CD4-positive, CD25-positive, alpha-beta regulatory T cell (primary cell): ENCODE data around the gene MTA1. TPM values are rescaled to one million over a fixed set of nuclear protein-coding genes. Genes with fewer than 3 reads are reported as not detected.

Experiments
- ATAC-seq, 2 donors: fragments of 150-1000 bp; cut with Tn5 transposase; one replicate each; pipeline ENCODE4 v1.10.0; 2021; ENCODE audit warnings: low read depth in 2 of 2, moderate number of reproducible peaks in 2 of 2, moderate library complexity in 1 of 2
- DNase-seq, 3 donors: peaks; one replicate each; pipeline versions ENCODE4 v3.0.0 to v3.0.0-alpha.2; 2012 to 2022; ENCODE audit warnings: mixed read lengths in 1 of 3
- H3K27ac ChIP-seq: one replicate; pipeline ENCODE4 v1.7.0; 2013; ENCODE audit warnings: mild to moderate bottlenecking, low read length; ENCODE audit not compliant: insufficient read depth, poor library complexity, severe bottlenecking
- H3K27me3 ChIP-seq: one replicate; pipeline ENCODE4 v1.7.0; 2013; ENCODE audit warnings: low read length; ENCODE audit not compliant: control insufficient read depth, insufficient read depth
- H3K36me3 ChIP-seq: one replicate; pipeline ENCODE4 v1.7.0; 2013; ENCODE audit warnings: mild to moderate bottlenecking, low read length, moderate library complexity; ENCODE audit not compliant: control insufficient read depth, insufficient read depth
- H3K4me1 ChIP-seq: 2 replicates; pipeline ENCODE4 v1.7.0; 2013; ENCODE audit warnings: mild to moderate bottlenecking, low read length; ENCODE audit not compliant: insufficient read depth, control insufficient read depth, poor library complexity, severe bottlenecking
- H3K4me3 ChIP-seq: one replicate; pipeline ENCODE4 v1.7.0; 2013; ENCODE audit warnings: low read depth, mild to moderate bottlenecking, low read length, moderate library complexity
- H3K9me3 ChIP-seq, 2 experiments: 1 replicate in 1 of 2; 2 replicates in 1 of 2; pipeline ENCODE4 v1.7.0; 2013; ENCODE audit warnings: low read length in 2 of 2, mild to moderate bottlenecking in 1 of 2, moderate library complexity in 1 of 2; ENCODE audit not compliant: control insufficient read depth in 2 of 2
- H3K27ac Mint-ChIP-seq, 3 donors: one replicate each; pipeline ENCODE4 v1.8.0; 2020 to 2022; ENCODE audit warnings: mild to moderate bottlenecking in 3 of 3, mixed read lengths in 3 of 3, moderate library complexity in 2 of 3
- H3K27me3 Mint-ChIP-seq: one replicate; pipeline ENCODE4 v1.8.0; 2022; ENCODE audit warnings: mild to moderate bottlenecking, mixed read lengths
- H3K36me3 Mint-ChIP-seq: one replicate; pipeline ENCODE4 v1.8.0; 2020; ENCODE audit warnings: mixed read lengths
- H3K4me1 Mint-ChIP-seq, 4 donors: one replicate each; pipeline ENCODE4 v1.8.0; 2020 to 2022; ENCODE audit warnings: mixed read lengths in 4 of 4, mild to moderate bottlenecking in 1 of 4
- H3K4me3 Mint-ChIP-seq, 4 donors: one replicate each; pipeline ENCODE4 v1.8.0; 2020 to 2022; ENCODE audit warnings: mild to moderate bottlenecking in 4 of 4, mixed read lengths in 4 of 4, moderate library complexity in 3 of 4
- H3K9me3 Mint-ChIP-seq, 7 donors: one replicate each; pipeline ENCODE4 v1.8.0; 2020 to 2022; ENCODE audit warnings: mixed read lengths in 7 of 7, mild to moderate bottlenecking in 3 of 7, moderate library complexity in 2 of 7
- polyA plus RNA-seq, 4 donors: library from polyadenylated mRNA; unstranded; fragments of 300-500 nt; fragmentation: Illumina TruSeq; gene quantifications; one replicate each; pipeline ENCODE4 v1.2.3, GENCODE V29; 2021
- total RNA-seq: library from RNA; stranded (reverse); gene quantifications from one replicate; pipeline ENCODE4 v1.2.3, GENCODE V29; 2022

MTA1 gene
- total and polyA plus RNA-seq, 5 donors from 2014 or later, result 2.5 to 123 (median 3.1) TPM

- Mint-ChIP-seq H3K27ac (peak overlapping the region; percentile 92 to 95 (median 95)), H3K9me3 (no peaks in the 10 kb centered on the region), H3K27me3 (peaks cover 5% of the 10 kb centered on the region), H3K4me3 (peak overlapping the region; percentile 90 to 96 (median 93)), H3K4me1 (peaks cover 0 to 59% (median 14%) of the 10 kb centered on the region in 4 donors), H3K36me3 (no peaks in the 10 kb centered on the region)
- H3K27me3 ChIP-seq, result no peaks in the 10 kb centered on the region
- H3K9me3 ChIP-seq, result no peaks in the 10 kb centered on the region
- DNase-seq, result peak; percentile 70 to 77 (median 74)
- H3K36me3 ChIP-seq, result no peaks in the 10 kb centered on the region
- peaks cover 87% of the 10 kb centered on the region for H3K4me1 ChIP-seq
- ATAC-seq, result no peak
- H3K27ac ChIP-seq, result peak overlapping the region; percentile 100
- peak overlapping the region; percentile 32 for H3K4me3 ChIP-seq
These were observed 67.9 kb downstream of the MTA1 start for GRCh38 chr14:105487449-105487985.

- peak overlapping the region; percentile 55 for H3K4me3 ChIP-seq
- no peaks in the 10 kb centered on the region for H3K36me3 Mint-ChIP-seq
- H3K27me3 Mint-ChIP-seq, result peaks cover 5% of the 10 kb centered on the region
- peak overlapping the region; percentile 90 to 96 (median 93) for H3K4me3 Mint-ChIP-seq
- peak overlapping the region; percentile 100 for H3K27ac ChIP-seq
- no peaks in the 10 kb centered on the region for H3K9me3 Mint-ChIP-seq
- peaks cover 81% of the 10 kb centered on the region for H3K4me1 ChIP-seq
- no peaks in the 10 kb centered on the region for H3K9me3 ChIP-seq
- DNase-seq (peak in 2 of 3 donors; percentile 40 to 49), ATAC-seq (no peak)
- H3K27ac Mint-ChIP-seq, result peak overlapping the region; percentile 91 to 95 (median 92)
- peaks cover 0 to 55% (median 13%) of the 10 kb centered on the region in 4 donors for H3K4me1 Mint-ChIP-seq
- H3K27me3 ChIP-seq, result no peaks in the 10 kb centered on the region
- no peaks in the 10 kb centered on the region for H3K36me3 ChIP-seq
These were observed 68.6 kb downstream of the MTA1 start for GRCh38 chr14:105487986-105488777.

- Mint-ChIP-seq H3K4me3 (peak overlapping the region; percentile 89 to 99 (median 92)), H3K27ac (peak overlapping the region; percentile 94 to 98 (median 97)), H3K27me3 (peaks cover 5% of the 10 kb centered on the region), H3K9me3 (no peaks in the 10 kb centered on the region), H3K4me1 (peaks cover 0 to 59% (median 13%) of the 10 kb centered on the region in 4 donors), H3K36me3 (no peaks in the 10 kb centered on the region)
- Histone ChIP-seq H3K4me1 (peaks cover 73% of the 10 kb centered on the region), H3K27ac (peak overlapping the region; percentile 100), H3K9me3 (no peaks in the 10 kb centered on the region), H3K27me3 (no peaks in the 10 kb centered on the region), H3K4me3 (peak overlapping the region; percentile 55), H3K36me3 (no peaks in the 10 kb centered on the region)
- no peak for ATAC-seq
- no peak for DNase-seq
These were observed 69.3 kb downstream of the MTA1 start for GRCh38 chr14:105488781-105489541.

GRCh38 chr14:105489542-105490266 lies 70.1 kb downstream of the MTA1 start:
- peaks cover 0 to 51% (median 8%) of the 10 kb centered on the region in 4 donors for H3K4me1 Mint-ChIP-seq
- DNase-seq (peak; percentile 83 to 93 (median 89)), ATAC-seq (peak in 1 of 2 donors; percentile 3)
- H3K4me1 ChIP-seq, result peaks cover 66% of the 10 kb centered on the region
- peak overlapping the region; percentile 100 for H3K27ac ChIP-seq
- H3K36me3 ChIP-seq, result no peaks in the 10 kb centered on the region
- no peaks in the 10 kb centered on the region for H3K9me3 Mint-ChIP-seq
- peaks cover 5% of the 10 kb centered on the region for H3K27me3 Mint-ChIP-seq
- H3K4me3 ChIP-seq, result peak overlapping the region; percentile 24
- H3K4me3 Mint-ChIP-seq, result peak overlapping the region; percentile 89 to 99 (median 92)
- H3K27me3 ChIP-seq, result no peaks in the 10 kb centered on the region
- no peaks in the 10 kb centered on the region for H3K9me3 ChIP-seq
- H3K27ac Mint-ChIP-seq, result peak overlapping the region; percentile 94 to 98 (median 97)
- H3K36me3 Mint-ChIP-seq, result no peaks in the 10 kb centered on the region

- no peaks in the 10 kb centered on the region for H3K36me3 ChIP-seq
- DNase-seq, result no peak
- peak overlapping the region in 2 of 4 donors; percentile 90 to 99 for H3K4me3 Mint-ChIP-seq
- no peaks in the 10 kb centered on the region for H3K9me3 ChIP-seq
- no peaks in the 10 kb centered on the region for H3K36me3 Mint-ChIP-seq
- no peak overlapping the region for H3K4me3 ChIP-seq
- H3K27me3 ChIP-seq, result no peaks in the 10 kb centered on the region
- H3K27ac Mint-ChIP-seq, result no peak overlapping the region
- peaks cover 0 to 46% (median 7%) of the 10 kb centered on the region in 4 donors for H3K4me1 Mint-ChIP-seq
- peaks cover 5% of the 10 kb centered on the region for H3K27me3 Mint-ChIP-seq
- ATAC-seq, result peak; percentile 0 to 1
- H3K9me3 Mint-ChIP-seq, result no peaks in the 10 kb centered on the region
- peak overlapping the region; percentile 100 for H3K27ac ChIP-seq
- H3K4me1 ChIP-seq, result peaks cover 60% of the 10 kb centered on the region
These were observed 70.6 kb downstream of the MTA1 start for GRCh38 chr14:105490267-105490571.

GRCh38 chr14:105490572-105491365 lies 71.1 kb downstream of the MTA1 start, which contains the start of gene TEDC1:
TEDC1 (plus strand) TSS chr14:105491246; CDS start chr14:105491376, 130 bp downstream.
- DNase-seq (peak; percentile 99 to 100 (median 100)), ATAC-seq (peak; percentile 75 to 78)
- Mint-ChIP-seq H3K27ac (peak within 1 kb of the TSS; percentile 91 to 95 (median 95)), H3K36me3 (no peaks in the 10 kb centered on the region), H3K27me3 (peaks cover 5% of the 10 kb centered on the region), H3K9me3 (no peaks in the 10 kb centered on the region), H3K4me1 (peaks cover 0 to 41% (median 5%) of the 10 kb centered on the region in 4 donors), H3K4me3 (peak within 1 kb of the TSS; percentile 90 to 99 (median 94))
- Histone ChIP-seq H3K9me3 (no peaks in the 10 kb centered on the region), H3K27ac (peak within 1 kb of the TSS; percentile 100), H3K36me3 (no peaks in the 10 kb centered on the region), H3K4me3 (no peak within 1 kb of the TSS), H3K4me1 (peaks cover 55% of the 10 kb centered on the region), H3K27me3 (no peaks in the 10 kb centered on the region)
